Epidermal melanocyte (primary cell): Measurements from ENCODE around the gene AKT2.

Experiments
- DNase-seq: peaks from one replicate; pipeline ENCODE4 v3.0.0; 2011; ENCODE audit warnings: low spot score; ENCODE audit not compliant: insufficient read length

Gene AKT2

DNA sequence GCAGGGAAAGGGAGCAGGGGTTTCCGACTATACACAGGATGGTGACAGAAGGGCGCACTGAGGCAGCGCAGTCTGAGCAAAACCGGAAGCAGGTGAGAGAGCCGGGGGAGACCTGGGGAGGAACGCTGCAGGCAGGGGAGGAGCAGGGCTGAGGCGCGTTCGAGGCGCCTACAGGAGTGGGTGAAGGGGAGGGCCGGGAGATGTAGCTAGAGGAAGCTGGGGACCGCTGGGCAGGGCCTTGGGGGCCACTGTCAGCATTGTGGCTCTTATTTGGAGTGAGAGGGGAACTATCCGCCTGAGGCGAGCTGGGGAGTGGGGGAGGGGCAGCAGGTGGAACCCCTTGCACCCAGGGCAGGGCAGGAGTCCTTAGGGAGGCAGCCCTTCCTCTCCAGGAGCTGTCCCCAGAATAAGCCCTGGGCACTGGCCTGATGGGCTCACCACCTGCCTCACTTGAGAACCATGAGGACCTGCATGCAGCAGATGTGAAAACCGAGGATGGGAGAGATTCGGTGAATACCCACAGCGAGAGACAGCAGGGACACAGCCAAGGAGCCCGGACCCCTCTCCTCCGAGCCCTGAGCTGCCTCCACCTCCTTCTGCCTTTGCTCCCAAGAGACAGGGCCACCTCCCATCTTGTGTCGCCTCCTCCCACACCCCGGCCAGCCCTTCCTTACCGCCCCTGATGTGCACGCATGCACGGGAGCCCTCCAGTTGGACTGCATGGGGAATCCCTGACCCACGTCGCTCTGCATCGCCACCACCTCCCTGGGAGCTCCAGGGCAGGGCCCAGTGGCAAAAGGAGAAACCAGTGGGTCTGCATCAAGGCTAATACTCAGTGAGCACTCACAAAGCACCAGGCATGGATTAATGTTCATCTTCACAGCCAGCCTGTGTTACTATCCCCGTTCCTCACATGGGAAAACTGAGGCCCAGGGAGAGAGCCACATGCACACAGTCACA, 10.3 kb downstream of the AKT2 start:
- DNase-seq: no peak

DNA sequence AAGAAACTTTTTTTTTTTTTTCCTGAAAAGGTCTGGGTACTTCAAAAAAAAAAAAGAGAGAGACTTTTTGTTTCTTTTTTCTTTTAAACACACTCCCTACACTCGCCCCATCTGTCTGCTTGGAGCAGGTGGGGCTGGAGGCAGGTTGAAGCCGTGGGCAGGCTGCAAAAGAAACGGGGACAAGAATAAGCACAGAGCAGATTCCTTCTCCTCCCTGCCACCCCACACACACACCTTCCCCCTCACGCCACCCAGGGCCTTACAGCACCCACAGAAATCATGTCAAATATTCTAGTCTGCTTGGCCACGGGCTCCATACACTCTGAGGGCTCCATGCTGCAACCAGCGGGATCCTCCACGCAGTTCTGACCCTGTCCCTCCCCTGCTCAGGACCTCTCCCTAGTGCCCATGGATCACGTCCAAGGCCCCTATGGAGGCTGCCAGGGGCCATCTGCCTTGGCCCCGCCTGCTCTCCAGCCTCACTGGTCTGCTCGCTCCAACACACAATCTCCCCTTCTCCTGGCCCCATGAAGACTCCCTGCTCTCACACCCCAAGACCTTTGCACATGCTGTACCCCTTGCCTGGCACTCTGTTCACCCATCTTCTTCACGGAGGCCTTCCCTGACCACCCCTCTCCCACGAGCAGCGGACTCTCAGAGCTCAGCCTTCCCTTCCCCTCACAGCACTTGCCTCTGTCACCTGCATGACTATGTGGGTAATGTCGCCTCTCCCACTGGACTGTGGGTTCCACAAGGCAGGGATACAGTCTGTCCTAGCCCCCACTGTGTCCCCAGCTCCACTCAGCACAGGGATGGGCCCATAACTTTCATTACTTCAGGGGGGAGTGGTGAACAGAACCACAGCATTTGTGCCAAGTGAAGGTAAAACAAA, 11.4 kb downstream of the AKT2 start:
- DNase-seq: no peak

DNA sequence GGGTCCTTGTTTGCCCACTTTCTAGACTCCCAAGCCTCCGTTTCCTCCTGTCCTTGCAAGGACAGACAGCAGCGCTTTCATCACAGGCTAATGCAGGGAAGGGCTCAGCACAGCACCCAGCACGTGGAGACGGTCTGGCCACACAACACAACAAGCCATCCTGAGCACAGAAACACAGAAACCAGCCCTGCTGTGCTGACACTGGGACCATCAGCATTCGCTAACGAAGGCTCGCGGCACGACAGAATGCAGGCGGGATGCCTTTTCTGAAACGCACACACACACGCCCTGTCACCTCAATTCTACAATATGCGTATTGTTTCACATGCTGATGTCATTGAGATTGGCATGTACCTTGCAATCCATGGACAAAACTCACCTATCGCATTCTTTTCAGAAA, 12.9 kb downstream of the AKT2 start:
- no peak for DNase-seq

DNA sequence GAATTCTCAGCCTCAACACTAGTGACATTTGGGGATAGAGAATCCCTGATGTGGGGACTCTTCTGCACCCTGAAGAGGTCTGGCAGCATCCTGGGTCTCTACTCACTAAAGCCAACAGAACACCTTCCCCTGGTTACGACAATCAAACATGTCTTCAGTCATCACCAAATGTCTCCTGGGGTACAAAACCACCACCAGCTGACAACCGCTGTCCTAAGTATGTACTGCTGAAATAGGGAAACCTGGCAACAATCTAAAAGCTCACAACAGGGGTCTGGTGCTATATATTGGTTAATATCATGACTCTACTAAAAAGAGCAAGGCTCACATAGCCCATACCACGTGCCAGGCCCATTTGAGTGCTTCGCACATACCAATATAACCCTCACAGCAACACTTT, 13.4 kb downstream of the AKT2 start:
- DNase-seq: no peak

DNA sequence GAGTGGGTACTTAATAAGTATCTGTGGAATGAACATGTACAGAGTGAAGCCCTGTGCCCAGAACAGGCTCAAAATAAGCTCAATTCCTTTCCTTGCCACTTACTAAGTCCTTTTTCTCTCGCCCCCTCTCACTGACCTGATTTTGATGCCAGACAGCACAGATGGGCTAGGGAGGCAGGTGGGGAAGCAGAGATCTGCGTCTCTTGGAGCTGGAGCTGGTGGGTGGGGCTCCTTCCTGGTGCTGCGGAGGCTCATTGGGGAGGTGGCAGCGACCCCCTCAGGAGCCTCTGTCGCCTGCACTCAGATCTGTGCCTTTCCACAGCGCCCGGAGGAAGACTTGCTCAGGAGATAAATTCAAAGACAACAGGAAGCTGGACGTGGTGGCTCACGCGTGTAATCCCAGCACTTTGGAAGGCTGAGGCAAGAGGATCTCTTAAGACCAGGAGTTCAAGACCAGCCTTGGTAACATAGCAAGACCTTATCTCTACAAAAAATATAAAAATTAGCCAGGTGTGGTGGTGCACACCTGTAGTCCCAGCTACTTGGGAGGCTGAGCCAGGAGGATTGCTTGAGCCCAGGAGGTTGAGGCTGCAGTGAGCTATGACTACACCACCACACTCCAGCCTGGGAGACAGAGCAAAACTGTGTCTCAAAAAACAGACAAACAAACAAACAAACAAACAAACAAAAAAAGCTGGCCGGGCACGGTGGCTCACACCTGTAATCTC, 14.6 kb downstream of the AKT2 start:
- DNase-seq: no peak

DNA sequence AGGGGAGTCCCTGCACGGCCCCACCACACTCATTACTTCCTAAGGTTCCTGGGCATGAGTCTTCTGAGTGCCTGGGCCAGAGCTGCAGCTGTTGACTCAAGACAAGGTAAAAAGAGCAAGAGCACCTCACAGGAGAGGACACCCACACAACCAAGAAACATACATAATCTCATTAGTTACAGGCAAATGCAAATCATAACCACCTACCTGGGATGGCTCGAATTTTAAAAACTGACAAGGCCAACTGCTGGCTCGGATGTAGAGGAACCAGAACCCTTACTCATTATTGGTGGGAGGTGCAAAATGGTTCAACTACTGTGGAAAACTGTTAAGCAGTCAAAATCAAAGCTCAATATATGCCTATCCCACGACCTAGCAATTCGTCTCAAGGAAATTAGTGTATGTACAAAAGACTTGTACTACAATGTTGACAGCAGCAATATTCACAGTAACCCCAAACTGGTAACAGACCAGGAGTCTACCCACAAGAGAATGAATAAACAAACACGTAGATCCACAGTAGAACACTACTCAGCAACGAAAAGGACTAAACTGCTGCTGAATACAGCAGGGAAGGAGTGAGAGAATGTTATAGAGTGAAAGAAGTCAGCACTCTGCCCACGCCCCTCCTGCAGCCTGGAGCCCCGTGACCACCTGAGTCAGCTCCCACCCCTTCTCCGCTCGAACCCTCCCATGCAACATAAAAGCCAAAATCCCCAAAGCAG, 15.8 kb downstream of the AKT2 start:
- no peak for DNase-seq

DNA sequence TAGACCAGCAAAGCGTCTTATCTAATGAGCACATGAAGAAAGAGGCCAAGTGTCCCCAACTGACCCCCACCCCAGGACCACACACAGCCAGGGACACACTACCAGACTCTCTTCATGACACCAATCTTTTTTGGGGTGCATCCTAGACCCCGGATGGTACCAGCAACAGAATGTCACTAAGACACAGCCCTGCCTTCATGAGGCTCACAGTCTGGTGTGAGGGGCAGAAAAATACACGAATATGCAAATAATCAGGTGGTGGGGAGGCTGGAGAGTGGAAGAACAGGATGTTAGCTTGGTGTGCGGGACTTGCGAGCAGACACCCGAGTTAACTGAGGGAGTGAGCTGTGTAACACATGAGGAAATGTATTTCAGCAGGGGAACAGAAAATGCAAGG, 17.5 kb downstream of the AKT2 start:
- no peak for DNase-seq

DNA sequence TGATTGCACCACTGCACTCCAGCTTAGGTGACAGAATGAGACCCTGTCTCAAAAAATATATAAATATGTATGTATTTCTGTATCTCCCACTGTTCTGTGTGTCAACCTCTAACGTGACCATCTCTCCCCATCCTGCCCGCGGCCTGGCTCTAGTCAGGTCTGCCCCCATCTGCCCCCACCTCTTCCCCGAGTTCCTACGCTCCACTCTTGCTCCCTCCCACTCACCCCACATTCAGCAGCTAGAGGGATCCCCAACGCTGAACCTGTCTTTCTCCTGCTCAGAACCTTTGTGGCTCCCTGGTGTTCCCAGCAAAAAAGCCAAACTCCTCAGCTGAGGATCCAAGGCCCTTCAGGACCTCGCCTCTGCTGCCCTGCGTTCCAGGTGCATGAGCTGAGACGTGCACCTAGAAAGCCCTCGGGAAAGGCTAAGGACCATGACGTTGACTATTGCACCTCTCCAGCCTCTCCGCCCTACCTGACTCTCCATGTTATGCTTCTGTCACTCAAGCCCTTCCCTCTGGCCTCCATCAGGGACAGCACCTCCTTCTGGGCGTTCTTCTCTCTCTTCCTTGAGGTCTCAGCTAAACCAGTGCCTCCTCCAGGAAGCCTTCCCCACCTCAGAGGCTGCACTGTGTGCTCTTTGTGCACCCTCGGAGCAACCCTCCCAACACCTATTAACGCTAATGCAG, 18.1 kb downstream of the AKT2 start:
- DNase-seq: no peak

DNA sequence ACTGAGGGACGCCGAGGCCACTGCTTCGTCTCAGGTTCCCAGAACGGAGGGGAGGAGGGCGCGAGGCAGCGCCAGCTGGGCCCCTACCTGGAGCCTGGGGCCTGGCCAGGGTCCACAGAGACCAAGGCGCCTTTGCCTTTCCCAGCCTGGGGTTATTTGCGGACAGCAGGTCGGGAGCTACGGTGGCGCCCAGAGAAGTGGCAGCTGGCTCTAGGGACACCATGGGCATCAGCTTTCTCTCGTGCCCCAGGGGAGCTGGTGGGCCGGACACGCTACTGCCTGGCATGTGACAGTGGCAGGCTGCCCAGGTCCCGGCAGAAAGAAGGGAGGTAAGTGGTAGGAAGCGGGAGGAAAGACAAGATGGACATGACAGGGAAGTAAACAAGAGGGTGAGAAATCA, 19.0 kb downstream of the AKT2 start:
- no peak for DNase-seq

DNA sequence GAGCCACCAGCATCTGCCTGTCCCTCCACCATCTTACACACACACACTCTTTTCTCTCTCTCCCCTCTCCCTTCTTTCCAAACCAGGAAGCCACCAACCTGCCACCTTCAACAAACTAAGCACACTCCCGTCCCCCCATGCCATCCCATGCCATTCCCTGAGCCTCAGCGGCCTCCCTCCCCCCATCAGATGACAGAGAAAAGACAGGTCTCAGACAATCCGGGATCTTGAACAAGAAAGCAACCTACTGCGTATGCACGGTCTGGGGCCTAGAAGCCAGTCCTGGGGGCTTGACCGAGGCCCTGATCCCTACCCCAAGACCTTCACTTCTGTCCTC, 19.4 kb downstream of the AKT2 start:
- DNase-seq: no peak

DNA sequence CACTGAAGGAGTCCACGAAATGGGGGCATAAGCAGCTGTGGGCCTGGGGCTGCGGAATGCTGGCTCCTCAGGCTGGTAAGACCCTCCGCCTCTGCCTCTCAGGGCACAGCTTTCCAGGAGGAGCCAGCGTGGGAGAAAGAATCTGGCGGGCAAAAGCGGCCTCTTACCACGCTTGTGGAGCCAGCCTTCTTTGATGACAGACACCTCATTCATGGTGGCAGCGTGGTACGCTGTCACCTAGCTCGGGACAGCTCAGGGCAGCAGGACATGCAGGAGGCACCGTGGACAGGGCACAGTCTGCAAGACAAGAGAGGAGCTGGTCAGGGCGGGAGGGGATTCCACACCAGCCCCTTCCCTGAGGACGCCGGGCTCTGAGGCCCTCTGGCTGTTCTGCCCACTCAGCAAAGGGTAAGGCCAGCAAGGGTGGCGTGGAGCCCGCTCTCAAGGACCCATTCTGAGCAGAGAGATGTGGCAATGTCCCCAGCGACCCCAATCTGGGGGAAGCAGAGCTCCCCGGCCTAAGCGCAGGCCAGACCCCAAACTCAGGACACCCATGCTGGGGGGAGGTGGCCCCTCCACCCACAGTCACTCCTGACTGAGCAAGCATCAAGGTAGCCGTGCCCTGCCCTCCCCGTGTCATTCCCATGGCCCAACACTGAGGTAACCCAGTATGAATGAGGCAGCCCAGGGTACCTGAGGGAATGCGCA, 19.9 kb downstream of the AKT2 start:
- no peak for DNase-seq

DNA sequence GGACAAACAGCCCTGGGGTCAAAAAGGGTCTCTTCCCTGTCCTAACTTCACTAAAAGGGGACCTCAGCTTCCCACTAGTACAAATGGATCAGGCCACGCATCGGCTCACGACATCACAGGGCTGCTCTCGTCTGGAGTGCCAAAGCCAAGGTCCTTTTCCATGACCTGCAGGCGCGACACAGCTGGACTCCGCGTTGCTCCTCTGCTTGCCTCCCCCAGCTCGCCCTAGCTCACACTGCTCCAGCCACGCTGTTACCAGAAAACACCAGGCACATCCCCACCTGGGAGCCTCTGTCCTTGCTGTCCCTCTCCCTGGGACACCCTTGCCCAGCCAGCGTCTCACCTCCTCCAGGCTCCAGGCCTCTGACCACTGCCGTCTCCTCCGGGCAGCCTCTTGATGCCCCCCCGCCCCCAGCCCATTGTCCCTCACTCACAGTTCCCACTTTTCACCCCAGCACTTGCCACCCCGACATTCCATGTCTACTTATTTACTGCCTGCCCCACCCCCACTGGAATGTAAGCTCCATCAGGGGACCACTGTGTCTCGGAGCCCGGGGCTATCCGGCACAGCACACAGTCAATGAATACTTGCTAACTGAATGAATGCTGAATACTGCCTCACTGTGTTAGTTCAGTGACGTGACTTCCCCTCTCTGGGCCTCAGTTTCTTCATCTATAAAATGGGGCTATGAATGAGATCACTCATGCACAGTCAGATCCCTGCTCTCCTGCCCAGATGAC, 20.7 kb downstream of the AKT2 start:
- no peak for DNase-seq

DNA sequence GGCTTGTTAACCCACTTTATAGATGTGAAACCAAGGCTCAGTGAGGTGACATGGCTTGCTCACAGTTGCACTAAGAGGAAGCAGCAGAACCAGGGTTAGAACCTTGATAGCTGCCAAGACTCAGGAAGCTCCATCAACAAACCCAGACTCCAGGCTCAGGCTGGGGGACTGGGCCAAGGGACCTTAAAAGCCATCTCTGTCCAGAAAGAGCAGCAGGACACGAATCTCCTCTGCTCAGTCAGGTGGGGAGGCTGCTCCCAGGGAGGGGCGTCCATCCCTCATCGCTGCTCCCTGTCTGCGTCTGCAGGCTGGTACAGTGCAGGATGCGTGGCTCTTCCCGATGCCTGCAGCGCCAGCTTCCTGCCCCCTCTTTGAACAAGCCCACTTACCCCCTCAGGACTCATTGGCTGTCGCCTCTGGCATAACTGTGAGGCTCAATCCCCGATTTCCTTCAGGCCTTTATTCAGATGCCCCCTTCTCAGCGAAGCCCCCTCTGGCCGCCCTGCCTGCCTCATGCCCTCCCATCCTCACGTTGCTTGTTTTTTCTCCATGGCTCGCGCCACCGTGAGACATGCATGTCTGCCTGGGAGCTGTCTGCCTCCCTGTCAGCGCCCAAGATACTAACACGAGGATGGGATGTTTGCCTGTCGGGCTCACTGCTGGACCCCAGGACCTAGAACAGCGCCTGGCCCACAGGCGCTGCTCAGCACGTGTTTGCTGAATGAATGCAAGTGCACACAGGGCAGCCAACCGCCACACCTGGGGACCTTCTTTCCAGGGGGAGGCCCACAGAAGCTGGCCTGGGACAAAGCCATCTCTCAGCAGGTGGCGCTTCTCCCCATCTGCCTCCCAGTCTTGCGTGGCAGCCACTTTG, 21.5 kb downstream of the AKT2 start:
- DNase-seq: no peak

DNA sequence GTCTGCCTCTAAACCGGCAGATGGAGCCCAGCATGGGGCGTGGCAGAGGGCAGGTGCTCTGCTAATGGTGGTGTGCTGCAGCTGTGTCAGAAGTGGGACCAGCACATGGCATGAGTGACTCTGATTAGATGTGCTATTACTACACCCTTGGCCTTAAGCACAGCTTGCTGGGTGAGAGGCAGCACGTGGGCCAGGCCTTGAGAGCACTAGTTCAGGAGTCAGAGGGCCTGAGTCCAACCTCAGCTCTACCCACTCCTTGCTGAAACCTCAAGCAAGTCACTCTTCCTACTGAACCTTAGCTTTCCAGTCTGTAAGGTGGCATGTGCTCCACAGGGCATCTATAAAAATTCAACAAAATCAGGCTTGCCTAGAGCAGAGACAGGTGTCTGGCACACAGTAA, 22.7 kb downstream of the AKT2 start:
- DNase-seq: no peak

DNA sequence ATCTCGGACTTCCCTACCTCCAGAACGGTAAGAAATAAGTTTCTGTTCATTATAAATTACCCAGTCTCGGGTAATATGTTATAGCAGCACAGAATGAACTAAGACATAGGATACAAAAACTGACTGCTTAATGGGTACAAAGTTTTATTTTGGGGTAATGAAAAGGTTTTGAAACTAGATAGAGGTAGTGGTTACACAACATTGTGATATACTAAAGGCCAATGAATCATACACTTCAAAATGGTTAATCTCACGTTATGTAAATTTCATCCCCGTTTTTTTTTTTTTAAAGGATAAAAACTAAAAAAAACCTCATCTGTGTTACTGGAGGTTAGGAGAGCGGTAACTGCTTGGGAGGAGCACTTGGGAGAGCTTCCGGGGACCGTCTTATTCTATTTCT, 23.5 kb downstream of the AKT2 start:
- DNase-seq: no peak

DNA sequence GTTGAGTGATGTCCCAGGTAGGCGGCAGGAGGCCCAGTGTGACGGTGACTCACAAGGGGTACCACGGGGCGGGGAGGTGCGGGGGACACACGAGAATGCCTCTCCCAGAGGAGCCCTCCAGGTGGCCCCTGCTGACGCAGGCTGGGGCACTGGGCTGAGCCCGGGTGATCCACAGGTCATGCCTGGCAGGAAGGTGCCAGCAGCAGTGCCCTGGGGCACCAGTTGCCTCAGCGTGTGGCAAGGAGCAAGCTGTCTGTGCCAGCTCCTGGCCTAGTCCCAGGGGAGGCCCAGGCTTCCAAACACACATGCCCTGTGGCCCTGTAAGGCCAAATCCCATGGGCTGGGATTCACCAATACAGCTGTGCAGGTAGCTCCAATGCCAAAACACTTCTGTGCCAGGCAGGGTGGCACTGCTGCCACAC, 28.0 kb downstream of the AKT2 start:
- DNase-seq: no peak

DNA sequence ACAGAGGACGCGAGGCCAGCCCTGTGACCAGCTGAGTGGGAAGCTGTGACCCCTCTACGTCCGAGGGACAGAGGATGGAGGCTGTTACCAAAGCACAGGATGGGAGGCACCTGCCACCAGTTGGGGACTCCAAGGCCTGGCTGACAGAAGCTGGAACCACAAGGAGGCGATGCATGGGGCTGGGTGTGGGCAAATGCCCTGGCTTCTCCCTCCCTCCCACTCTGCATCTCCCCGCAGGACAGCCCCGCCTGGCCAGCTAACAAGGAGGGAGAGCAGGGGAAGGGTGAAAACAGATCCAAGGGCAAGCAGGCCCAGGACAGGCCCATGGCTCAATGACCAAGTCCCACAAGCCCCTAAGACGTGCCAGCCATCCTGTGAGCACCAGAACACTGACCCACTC, 28.6 kb downstream of the AKT2 start:
- DNase-seq: no peak

DNA sequence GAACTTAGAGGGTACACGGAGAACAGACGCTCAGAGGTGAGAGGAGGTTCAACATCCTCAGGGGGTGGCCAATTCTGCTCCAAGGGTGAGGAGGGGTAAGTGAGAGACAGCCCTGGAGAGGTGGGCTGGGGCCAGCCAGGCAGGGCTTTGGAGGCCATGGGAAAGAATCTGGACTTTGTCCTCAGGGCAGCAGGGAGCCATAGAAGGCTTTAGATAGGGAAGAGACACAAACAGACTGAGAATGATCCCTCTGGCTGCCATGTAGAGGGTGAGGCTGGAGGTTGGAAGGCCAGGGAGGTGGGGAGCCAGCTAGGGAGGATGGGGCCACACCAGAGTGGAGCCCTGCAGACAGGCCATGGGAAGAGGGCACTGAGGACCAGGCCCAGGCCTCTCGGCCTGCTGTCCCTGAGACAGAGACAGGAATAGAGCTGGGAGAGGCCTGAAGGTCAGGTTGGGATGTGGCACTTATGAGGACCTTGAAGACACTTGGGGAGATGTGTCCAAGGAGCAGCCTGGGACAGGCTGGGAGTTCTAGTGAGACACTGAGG, 29.5 kb downstream of the AKT2 start:
- no peak for DNase-seq
